Hematopoietic multipotent progenitor cell treated with erythropoietin and hydrocortisone succinate and interleukin-3 and kit ligand, for 4 days (in vitro differentiated cells): ENCODE measurements around the gene CRX.
A peak's percentile ranks its signal among the peaks of the same experiment; 100 is the strongest.
"Not testable (repeated sequence)": the region's sequence is repeated elsewhere in the genome, so short reads cannot be mapped to it uniquely, and the experiment has no call there.

Experiments used
- DNase-seq: peaks from one replicate; pipeline ENCODE4 v3.0.0-alpha.2; 2015

The CRX gene

GRCh38 chr19:47821460-47822020 lies at the start of gene CRX:
Gene CRX, plus strand, starts transcription at chr19:47821937. Its CDS starts 12,507 bp downstream, at chr19:47834444.
- DNase-seq, result no peak

GRCh38 chr19:47776568-47776967 lies 45.2 kb upstream of the CRX start:
- DNase-seq, result no peak

- DNase-seq, result not testable (repeated sequence)
These were observed 44.3 kb upstream of the CRX start for GRCh38 chr19:47777245-47778048.

- peak; percentile 80 for DNase-seq
These were observed 43.4 kb upstream of the CRX start, which contains the start of gene SELENOW for GRCh38 chr19:47778049-47778953. Gene SELENOW, plus strand, starts transcription at chr19:47778703. Its CDS starts 83 bp downstream, at chr19:47778786.

GRCh38 chr19:47778954-47779351 lies 42.8 kb upstream of the CRX start:
- peak; percentile 30 for DNase-seq

GRCh38 chr19:47779524-47780214 lies 42.1 kb upstream of the CRX start:
- no peak for DNase-seq

GRCh38 chr19:47780215-47780551 lies 41.6 kb upstream of the CRX start:
- DNase-seq, result no peak

- DNase-seq, result no peak
These were observed 40.0 kb upstream of the CRX start for GRCh38 chr19:47781590-47782262.

- no peak for DNase-seq
These were observed 35.2 kb upstream of the CRX start for GRCh38 chr19:47786566-47786965.

GRCh38 chr19:47787307-47787706 lies 34.4 kb upstream of the CRX start:
- DNase-seq, result not testable (repeated sequence)

- DNase-seq, result not testable (repeated sequence)
These were observed 31.9 kb upstream of the CRX start for GRCh38 chr19:47789811-47790210.

GRCh38 chr19:47790398-47790814 lies 31.3 kb upstream of the CRX start:
- DNase-seq, result peak; percentile 88

GRCh38 chr19:47792616-47793015 lies 29.1 kb upstream of the CRX start:
- no peak for DNase-seq

- DNase-seq, result no peak
These were observed 27.2 kb upstream of the CRX start for GRCh38 chr19:47794526-47794925.

GRCh38 chr19:47796785-47797184 lies 25.0 kb upstream of the CRX start:
- no peak for DNase-seq

- no peak for DNase-seq
These were observed 23.5 kb upstream of the CRX start for GRCh38 chr19:47797996-47798903.

GRCh38 chr19:47798904-47799266 lies 22.9 kb upstream of the CRX start:
- no peak for DNase-seq

GRCh38 chr19:47801270-47801669 lies 20.5 kb upstream of the CRX start:
- DNase-seq, result no peak

- DNase-seq, result no peak
These were observed 19.2 kb upstream of the CRX start for GRCh38 chr19:47802521-47803043.

GRCh38 chr19:47803148-47803547 lies 18.6 kb upstream of the CRX start:
- not testable (repeated sequence) for DNase-seq

- DNase-seq, result not testable (repeated sequence)
These were observed 18.1 kb upstream of the CRX start for GRCh38 chr19:47803671-47804070.
